NCI-H2227 (cell line): ENCODE data around the gene SPTBN2.
A peak's percentile ranks its signal among the peaks of the same experiment; 100 is the strongest.

Source experiments
- DNase-seq: peaks from one replicate; lab custom pipeline; 2025; ENCODE audit not compliant: unreplicated experiment; lab: John Stamatoyannopoulos, UW

Gene SPTBN2

DNA sequence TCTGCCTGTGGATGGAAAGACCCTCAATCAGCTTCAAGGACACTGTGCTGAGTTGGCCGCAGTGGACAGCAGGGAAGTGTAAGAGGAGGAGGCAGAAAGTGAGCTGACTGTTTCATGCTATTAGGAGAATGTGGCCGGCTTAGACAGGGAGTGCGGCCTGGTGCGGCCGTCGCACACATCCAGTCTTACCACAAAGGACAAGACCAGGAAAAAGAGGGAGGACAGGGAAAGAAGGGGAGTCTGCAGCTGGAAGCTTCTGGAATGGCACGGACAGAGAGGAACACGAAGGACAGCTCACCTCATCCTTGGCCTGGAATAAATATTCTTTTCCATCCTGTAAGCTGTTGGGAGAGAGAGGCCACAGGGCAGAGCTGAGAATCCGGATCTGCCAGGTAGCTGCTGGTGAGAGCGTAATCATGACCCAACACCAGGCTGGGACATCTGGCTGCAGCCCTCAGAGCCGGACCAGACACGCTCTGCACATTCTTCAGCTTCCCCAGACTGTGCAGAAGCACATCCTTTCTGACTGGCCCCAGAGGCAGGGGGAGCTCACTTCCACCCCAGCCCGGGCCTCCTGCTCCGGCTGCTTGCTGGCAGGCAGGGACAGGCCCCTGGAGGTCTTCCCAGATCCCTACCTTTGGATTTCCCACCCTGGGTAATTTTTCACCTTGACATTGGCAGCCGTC lies 42.8 kb downstream of the SPTBN2 start:
- DNase-seq: no peak

- no peak for DNase-seq
Observed at GRCh38 chr11:66685276-66686099, 43.5 kb downstream of the SPTBN2 start.

GRCh38 chr11:66684635-66685034 lies 44.4 kb downstream of the SPTBN2 start:
- no peak for DNase-seq

- DNase-seq: no peak
Observed at GRCh38 chr11:66683877-66684276, 45.1 kb downstream of the SPTBN2 start.

- no peak for DNase-seq
Observed at GRCh38 chr11:66680966-66681645, 47.9 kb downstream of the SPTBN2 start.

DNA sequence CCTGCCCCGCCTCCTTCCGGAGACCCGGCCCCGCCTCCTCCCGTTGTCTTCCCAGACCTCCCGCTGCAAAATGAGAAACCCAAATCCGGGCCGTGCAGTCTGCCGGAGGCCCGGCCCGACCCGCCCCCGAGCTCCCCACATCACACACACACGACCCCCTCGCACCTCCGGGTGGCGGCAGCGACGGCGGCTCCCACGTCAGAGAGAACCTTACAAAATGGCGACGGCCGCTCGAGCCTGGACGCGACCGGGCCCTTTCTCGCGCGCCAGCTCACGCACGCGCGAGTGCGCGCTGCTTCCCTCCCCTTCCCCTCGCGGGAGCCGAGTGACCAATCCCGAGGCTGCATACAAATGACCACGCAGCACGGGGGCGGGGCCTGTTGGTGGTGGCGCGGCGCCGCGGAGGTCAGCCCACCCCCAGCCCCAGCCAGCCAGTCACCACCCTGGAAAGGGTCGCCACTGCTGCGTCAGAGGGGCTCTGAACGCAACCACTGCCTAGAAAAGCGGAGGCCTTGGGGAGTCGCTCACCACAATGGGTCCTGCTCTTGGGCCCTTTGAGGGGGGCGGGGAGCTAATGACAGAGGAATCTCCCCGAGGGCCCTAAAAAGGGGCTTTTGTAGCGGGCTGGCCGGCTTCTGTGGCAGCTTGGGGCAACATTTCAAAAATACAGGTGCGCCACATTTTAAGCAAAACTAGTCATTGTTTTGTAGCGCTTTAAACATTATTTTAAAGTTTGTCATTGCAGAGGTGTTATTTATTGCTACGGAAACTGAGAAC lies 51.2 kb downstream of the SPTBN2 start, which contains the start of gene RBM4B:
Gene RBM4B, minus strand, starts transcription at position 289 of the 777 bp plus-strand sequence. CDS start 808 bp downstream, outside the sequence.
- DNase-seq: peak; percentile 99

- DNase-seq: peak; percentile 57
Observed at GRCh38 chr11:66676931-66677598, 52.0 kb downstream of the SPTBN2 start.

- no peak for DNase-seq
Observed at GRCh38 chr11:66676282-66676919, 52.6 kb downstream of the SPTBN2 start.

- DNase-seq: peak; percentile 23
Observed at GRCh38 chr11:66674964-66675602, 53.9 kb downstream of the SPTBN2 start.

- DNase-seq: no peak
Observed at GRCh38 chr11:66670816-66671215, 58.2 kb downstream of the SPTBN2 start.

- no peak for DNase-seq
Observed at GRCh38 chr11:66665369-66665768, 63.6 kb downstream of the SPTBN2 start.

- DNase-seq: no peak
Observed at GRCh38 chr11:66663741-66664296, 65.2 kb downstream of the SPTBN2 start.

DNA sequence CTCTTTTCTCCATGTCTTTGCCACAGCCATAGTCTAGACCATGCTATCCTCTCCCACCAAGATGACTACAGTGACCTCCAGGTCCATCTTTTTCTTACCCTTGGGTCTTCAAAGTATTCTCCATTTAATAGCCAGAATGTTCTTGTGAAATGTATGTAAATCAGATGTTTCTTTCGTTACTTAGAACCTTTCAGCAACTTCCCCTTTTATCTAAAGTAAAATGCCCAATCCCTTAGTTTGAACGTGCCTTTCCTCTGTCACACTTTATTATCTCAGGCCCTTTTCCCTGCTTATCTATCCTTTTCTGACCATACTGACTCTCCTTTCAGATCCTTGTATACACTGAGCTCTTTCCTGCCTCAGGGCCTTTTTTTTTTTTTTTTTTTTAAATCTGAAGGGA lies 69.3 kb downstream of the SPTBN2 start:
- DNase-seq: no peak

- no peak for DNase-seq
Observed at GRCh38 chr11:66653123-66653522, 75.9 kb downstream of the SPTBN2 start.

GRCh38 chr11:66652651-66653050 lies 76.4 kb downstream of the SPTBN2 start:
- no peak for DNase-seq

DNA sequence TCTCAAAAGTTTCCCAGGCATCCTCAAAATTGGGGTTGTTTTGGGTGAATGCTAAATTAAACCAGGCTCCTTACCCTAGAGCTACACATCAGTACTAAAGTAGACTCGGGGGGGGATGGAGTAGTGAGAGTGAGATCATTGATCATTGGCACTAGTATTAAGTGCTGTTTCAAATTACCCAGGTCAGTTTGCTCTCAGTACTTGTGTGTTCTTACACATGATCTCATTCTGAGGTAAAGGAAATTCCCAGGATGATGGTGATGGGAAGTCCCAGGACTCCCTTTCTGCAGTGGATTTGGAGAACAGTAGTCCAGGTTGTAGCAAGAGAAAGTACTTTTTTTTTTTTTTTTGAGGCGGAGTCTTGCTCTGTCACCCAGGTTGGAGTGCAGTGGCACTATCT lies 78.0 kb downstream of the SPTBN2 start:
- no peak for DNase-seq

DNA sequence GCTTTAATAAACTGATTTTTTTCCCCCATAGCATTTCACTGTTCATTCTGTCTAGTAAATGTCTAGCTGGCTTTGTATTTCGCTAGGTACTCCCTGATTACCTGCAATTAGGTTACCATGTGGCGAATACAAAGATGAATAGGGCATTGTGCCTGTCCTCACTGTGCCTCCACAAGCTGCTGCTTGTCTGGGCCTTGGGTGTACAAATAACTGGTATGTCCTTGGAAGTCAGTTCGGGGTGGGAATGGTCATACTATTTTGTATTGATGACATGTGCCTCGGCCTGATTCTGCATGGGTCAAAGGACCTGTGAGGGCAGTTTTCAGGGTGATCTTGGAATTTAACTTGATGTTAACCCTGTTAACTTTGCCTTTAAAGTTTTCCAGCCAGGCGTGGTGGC lies 79.1 kb downstream of the SPTBN2 start:
- DNase-seq: no peak

DNA sequence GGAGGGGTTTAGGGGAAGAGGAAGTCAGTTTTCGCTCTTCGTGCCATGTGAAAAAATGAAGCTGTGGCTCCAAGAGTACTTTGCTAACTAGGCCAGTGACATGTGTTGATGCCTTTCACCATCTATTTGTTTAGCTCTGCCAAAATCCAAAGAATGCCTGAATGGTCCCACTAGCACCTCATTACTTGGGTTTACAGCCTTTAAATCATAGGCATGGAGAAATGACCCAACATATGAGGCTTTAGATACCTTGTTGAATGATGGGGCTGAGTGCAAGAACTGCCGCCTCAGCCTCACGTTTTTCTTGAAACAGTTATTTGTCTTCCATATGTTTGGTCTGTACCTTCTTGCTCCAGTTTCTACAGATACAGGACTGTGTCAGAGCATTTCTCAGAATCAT lies 82.2 kb downstream of the SPTBN2 start:
- no peak for DNase-seq

DNA sequence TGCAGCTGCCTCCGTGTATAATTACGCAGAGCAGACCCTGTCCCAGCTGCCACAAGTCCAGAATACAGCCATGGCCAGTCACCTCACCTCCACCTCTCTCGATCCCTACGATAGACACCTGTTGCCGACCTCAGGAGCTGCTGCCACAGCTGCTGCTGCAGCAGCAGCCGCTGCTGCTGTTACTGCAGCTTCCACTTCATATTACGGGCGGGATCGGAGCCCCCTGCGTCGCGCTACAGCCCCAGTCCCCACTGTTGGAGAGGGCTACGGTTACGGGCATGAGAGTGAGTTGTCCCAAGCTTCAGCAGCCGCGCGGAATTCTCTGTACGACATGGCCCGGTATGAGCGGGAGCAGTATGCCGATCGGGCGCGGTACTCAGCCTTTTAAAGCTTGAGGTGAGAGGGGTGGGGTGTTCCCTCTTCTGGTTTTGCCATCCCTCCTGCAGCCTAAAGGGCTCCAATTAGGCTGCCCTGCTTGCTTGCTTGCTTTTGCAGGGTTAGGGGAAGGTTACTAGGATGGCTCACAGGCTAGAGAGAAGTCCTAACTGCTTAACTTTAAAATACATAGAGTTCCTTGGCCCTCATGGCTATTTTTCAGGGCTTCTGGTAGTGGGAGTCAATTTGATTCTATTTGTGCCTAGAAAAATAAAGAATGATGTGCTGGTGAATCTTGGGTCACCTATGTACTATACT lies 85.1 kb downstream of the SPTBN2 start:
- no peak for DNase-seq
